ENCODE results near the gene FAM217A. TPM values are rescaled to one million over a fixed set of nuclear protein-coding genes. Genes with fewer than 3 reads are reported as not detected.

The FAM217A gene
- total and polyA plus RNA-seq, 2 of the 13 experiments (the other 11 are each of a cell fraction or from before 2014, with no cell fraction given), result not detected

GRCh38 chr6:4112366-4112765 lies 33.4 kb upstream of the FAM217A start (continued):
- TF ChIP-seq ARHGAP35 (CRISPR knock-in tag; IDR thresholded peaks at IDR 0.05; ENCODE audit: borderline replicate concordance) (no peak), ZBTB10 (CRISPR knock-in tag; IDR thresholded peaks at IDR 0.05; ENCODE audit: borderline replicate concordance) (no peak), ZBTB40 (IDR thresholded peaks at IDR 0.05) (no peak), ZBTB40 (CRISPR knock-in tag; IDR thresholded peaks at IDR 0.05) (no peak), ZNF572 (CRISPR knock-in tag; IDR thresholded peaks at IDR 0.05) (no peak), WIZ (CRISPR knock-in tag; IDR thresholded peaks at IDR 0.05) (no peak), ZNF557 (CRISPR knock-in tag; IDR thresholded peaks at IDR 0.05) (no peak)

Measured in HepG2 (cell line).